HepG2 (cell line): ENCODE data around the gene GEMIN2. TPM values are rescaled to one million over a fixed set of nuclear protein-coding genes. Genes with fewer than 3 reads are reported as not detected.

Experiments used
- HMGXB4 ChIP-seq, 2 experiments: sonication (generic) in 1 of 2; formaldehyde crosslinking in 1 of 2; IDR thresholded peaks; 2 replicates each; pipeline versions ENCODE4 v1.4.0 to v1.6.1; 2018 to 2020; ENCODE audit warnings: missing genetic modification reagents in 2 of 2, borderline replicate concordance in 1 of 2, low read depth in 1 of 2, mild to moderate bottlenecking in 1 of 2, missing biosample characterization in 1 of 2
- PREB ChIP-seq: sonication (generic); formaldehyde crosslinking; IDR thresholded peaks from 2 replicates; pipeline ENCODE4 v1.4.0; 2020; ENCODE audit warnings: missing genetic modification reagents
- TIGD3 ChIP-seq: sonication (generic); formaldehyde crosslinking; IDR thresholded peaks from 2 replicates; pipeline ENCODE4 v1.5.1; 2020; ENCODE audit warnings: mild to moderate bottlenecking, missing genetic modification reagents, borderline replicate concordance
- ZNF121 ChIP-seq: sonication (generic); formaldehyde crosslinking; IDR thresholded peaks from 2 replicates; pipeline ENCODE4 v1.5.0; 2020; ENCODE audit warnings: mild to moderate bottlenecking, missing genetic modification reagents
- polyA plus RNA-seq, 8 experiments: library from polyadenylated mRNA; depleted of rRNA in 3 of 8; stranded (reverse) in 7 of 8; unstranded in 1 of 8; fragments of >200 nt; fragmentation: Illumina TruSeq in 4 of 8; extraction: Trizol in 4 of 8; gene quantifications; 2 replicates each; pipeline versions ENCODE4 v1.2.1 to v1.2.3, GENCODE V29; 2011 to 2016; ENCODE audit warnings: low read depth in 4 of 8, missing spikeins in 1 of 8, mixed read lengths in 1 of 8; ENCODE audit not compliant: insufficient read depth in 1 of 8
- total RNA-seq, 5 experiments: library from RNA; depleted of rRNA; stranded (reverse); fragments of >200 nt; fragmentation: Illumina TruSeq; extraction: Trizol; gene quantifications; 2 replicates each; pipeline ENCODE4 v1.2.3, GENCODE V29; 2016; ENCODE audit warnings: low read depth in 1 of 5
- TF ChIP-seq, protein P1 (sequence below): sonication (generic); formaldehyde crosslinking; IDR thresholded peaks from 2 replicates; pipeline ENCODE4 v1.5.0; 2020; ENCODE audit warnings: mild to moderate bottlenecking, missing genetic modification reagents, borderline replicate concordance

Gene GEMIN2
- total and polyA plus RNA-seq, 2 of the 13 experiments (the other 11 are each of a cell fraction or from before 2014, with no cell fraction given) = 54.8 to 110 TPM

DNA sequence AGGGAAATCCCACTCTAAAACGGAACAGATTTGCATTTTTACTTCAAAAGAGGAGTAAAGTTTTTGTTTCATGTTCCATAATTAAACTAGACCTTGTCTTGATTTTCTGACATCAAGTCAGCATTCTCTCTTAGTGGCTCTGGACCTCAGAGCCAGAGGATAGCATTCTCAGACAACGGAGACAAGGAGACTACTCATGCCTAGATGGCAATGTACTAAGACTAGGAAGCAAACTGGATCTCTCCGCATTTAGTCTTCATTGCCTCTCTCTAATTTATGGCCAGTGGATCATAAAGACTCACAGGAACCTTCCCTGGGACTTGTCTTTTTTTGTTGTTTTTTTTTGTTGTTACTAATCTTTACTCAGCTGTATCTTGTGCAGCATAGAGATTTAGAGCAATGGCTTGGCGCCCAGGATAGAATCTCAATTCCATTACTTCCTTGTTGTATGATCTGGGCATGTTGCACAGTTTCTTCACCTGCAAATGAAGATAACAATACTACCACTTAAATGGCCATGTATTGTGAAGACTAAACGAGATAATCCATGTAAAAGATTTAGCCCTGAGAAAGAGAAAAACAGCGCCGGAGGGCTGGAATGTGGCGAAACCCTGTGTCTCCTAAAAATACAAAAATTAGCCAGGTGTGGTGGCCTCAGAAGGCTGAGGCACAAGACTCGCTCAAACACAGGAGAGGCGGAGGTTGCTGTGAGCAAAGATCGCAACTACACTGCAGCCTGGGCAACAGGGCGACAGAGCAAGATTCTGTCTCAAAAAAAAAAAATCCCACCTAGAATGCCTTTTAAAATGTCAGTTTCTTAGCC is 4.0 kb upstream of the GEMIN2 start (continued):
- TF ChIP-seq, protein P1, sequence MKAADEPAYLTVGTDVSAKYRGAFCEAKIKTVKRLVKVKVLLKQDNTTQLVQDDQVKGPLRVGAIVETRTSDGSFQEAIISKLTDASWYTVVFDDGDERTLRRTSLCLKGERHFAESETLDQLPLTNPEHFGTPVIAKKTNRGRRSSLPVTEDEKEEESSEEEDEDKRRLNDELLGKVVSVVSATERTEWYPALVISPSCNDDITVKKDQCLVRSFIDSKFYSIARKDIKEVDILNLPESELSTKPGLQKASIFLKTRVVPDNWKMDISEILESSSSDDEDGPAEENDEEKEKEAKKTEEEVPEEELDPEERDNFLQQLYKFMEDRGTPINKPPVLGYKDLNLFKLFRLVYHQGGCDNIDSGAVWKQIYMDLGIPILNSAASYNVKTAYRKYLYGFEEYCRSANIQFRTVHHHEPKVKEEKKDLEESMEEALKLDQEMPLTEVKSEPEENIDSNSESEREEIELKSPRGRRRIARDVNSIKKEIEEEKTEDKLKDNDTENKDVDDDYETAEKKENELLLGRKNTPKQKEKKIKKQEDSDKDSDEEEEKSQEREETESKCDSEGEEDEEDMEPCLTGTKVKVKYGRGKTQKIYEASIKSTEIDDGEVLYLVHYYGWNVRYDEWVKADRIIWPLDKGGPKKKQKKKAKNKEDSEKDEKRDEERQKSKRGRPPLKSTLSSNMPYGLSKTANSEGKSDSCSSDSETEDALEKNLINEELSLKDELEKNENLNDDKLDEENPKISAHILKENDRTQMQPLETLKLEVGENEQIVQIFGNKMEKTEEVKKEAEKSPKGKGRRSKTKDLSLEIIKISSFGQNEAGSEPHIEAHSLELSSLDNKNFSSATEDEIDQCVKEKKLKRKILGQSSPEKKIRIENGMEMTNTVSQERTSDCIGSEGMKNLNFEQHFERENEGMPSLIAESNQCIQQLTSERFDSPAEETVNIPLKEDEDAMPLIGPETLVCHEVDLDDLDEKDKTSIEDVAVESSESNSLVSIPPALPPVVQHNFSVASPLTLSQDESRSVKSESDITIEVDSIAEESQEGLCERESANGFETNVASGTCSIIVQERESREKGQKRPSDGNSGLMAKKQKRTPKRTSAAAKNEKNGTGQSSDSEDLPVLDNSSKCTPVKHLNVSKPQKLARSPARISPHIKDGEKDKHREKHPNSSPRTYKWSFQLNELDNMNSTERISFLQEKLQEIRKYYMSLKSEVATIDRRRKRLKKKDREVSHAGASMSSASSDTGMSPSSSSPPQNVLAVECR = no peak
- TF ChIP-seq PREB (CRISPR knock-in tag) (no peak), ZNF121 (CRISPR knock-in tag) (peak; percentile 37; the same call in 1 of the 2 replicates), HMGXB4 (CRISPR knock-in tag; IDR thresholded peaks at IDR 0.05; ENCODE audit: borderline replicate concordance in 1 of 2, low read depth in 1 of 2) (peak in 1 of 2 experiments; percentile 55; a peak in 2 of 4 replicates), TIGD3 (CRISPR knock-in tag) (no peak)
